GM18858 (cell line): ENCODE data around the gene DCHS2.

Source experiments
- ATAC-seq: cut with Tn5 transposase; IDR thresholded peaks from one replicate; pipeline ENCODE4 v1.9.1; 2021; ENCODE audit not compliant: unreplicated experiment

DCHS2 gene

GRCh38 chr4:154455111-154455510 is 36.5 kb downstream of the DCHS2 start:
- ATAC-seq, result no peak

- no peak for ATAC-seq
Measured at GRCh38 chr4:154454710-154455109, 36.9 kb downstream of the DCHS2 start.

GRCh38 chr4:154452798-154453346 is 38.7 kb downstream of the DCHS2 start:
- ATAC-seq, result no peak

- no peak for ATAC-seq
Measured at GRCh38 chr4:154450966-154451365, 40.6 kb downstream of the DCHS2 start.

- no peak for ATAC-seq
Measured at GRCh38 chr4:154444958-154445357, 46.6 kb downstream of the DCHS2 start.

GRCh38 chr4:154441982-154442381 is 49.6 kb downstream of the DCHS2 start:
- ATAC-seq, result no peak

GRCh38 chr4:154441124-154441523 is 50.5 kb downstream of the DCHS2 start:
- ATAC-seq, result no peak

- ATAC-seq, result no peak
Measured at GRCh38 chr4:154439224-154439623, 52.4 kb downstream of the DCHS2 start.

GRCh38 chr4:154435895-154436294 is 55.7 kb downstream of the DCHS2 start:
- peak; percentile 75 for ATAC-seq

GRCh38 chr4:154433543-154433942 is 58.1 kb downstream of the DCHS2 start:
- no peak for ATAC-seq

- no peak for ATAC-seq
Measured at GRCh38 chr4:154429176-154429575, 62.4 kb downstream of the DCHS2 start.

GRCh38 chr4:154427149-154427548 is 64.5 kb downstream of the DCHS2 start:
- ATAC-seq, result no peak

- peak; percentile 29 for ATAC-seq
Measured at GRCh38 chr4:154425514-154425913, 66.1 kb downstream of the DCHS2 start.

- ATAC-seq, result no peak
Measured at GRCh38 chr4:154424810-154425484, 66.7 kb downstream of the DCHS2 start.

GRCh38 chr4:154422152-154422551 is 69.4 kb downstream of the DCHS2 start:
- ATAC-seq, result peak; percentile 29

GRCh38 chr4:154421618-154422017 is 70.0 kb downstream of the DCHS2 start:
- ATAC-seq, result peak; percentile 53

- no peak for ATAC-seq
Measured at GRCh38 chr4:154417373-154417673, 74.3 kb downstream of the DCHS2 start.

- peak; percentile 6 for ATAC-seq
Measured at GRCh38 chr4:154416190-154416547, 75.4 kb downstream of the DCHS2 start.

- ATAC-seq, result no peak
Measured at GRCh38 chr4:154415313-154415712, 76.3 kb downstream of the DCHS2 start.

GRCh38 chr4:154414796-154415195 is 76.8 kb downstream of the DCHS2 start:
- no peak for ATAC-seq

- ATAC-seq, result no peak
Measured at GRCh38 chr4:154414371-154414770, 77.2 kb downstream of the DCHS2 start.

- no peak for ATAC-seq
Measured at GRCh38 chr4:154407443-154407842, 84.2 kb downstream of the DCHS2 start.
